ENCODE results near the gene TTC33. TPM values are rescaled to one million over a fixed set of nuclear protein-coding genes. Genes with fewer than 3 reads are reported as not detected.

Gene TTC33
- total and polyA plus RNA-seq, 2 of the 4 experiments (the other 2 are of a cell fraction), result 3.1 to 8.1 TPM

GRCh38 chr5:40540301-40540700 lies 215.5 kb downstream of the TTC33 start:
- H3K27ac ChIP-seq (ENCODE audit: insufficient read depth, low read length), result no peak overlapping the region
- BruUV-seq (replicated peaks), result no TSS peak

More at GRCh38 chr5:40540301-40540700, 215.5 kb downstream of the TTC33 start:
- Histone ChIP-seq H3K14ac (replicated peaks; ENCODE audit: low read depth, low read length) (no peak overlapping the region), H2BK120ac (ENCODE audit: low read depth, low read length) (no peak overlapping the region), H3K56ac (ENCODE audit: extremely low read depth, insufficient read depth, low read length) (no peak overlapping the region), H4K8ac (ENCODE audit: low read depth in 2 of 2, low read length in 2 of 2) (no peak overlapping the region), H3K9ac (ENCODE audit: low read depth, low read length) (no peak overlapping the region), H3K79me1 (ENCODE audit: low read depth in 1 of 2, low read length in 2 of 2) (no peaks in the 10 kb centered on the region), H3K23ac (ENCODE audit: low read depth, low read length) (no peak overlapping the region), H3K36me3 (ENCODE audit: control insufficient read depth, insufficient read depth, low read length) (no peaks in the 10 kb centered on the region), H3K27me3 (ENCODE audit: control insufficient read depth, insufficient read depth, low read length) (no peaks in the 10 kb centered on the region), H3K9me1 (ENCODE audit: insufficient read depth, low read length) (no peaks in the 10 kb centered on the region), H4K20me1 (ENCODE audit: insufficient read depth, low read length) (no peaks in the 10 kb centered on the region), H2AFZ (replicated peaks; ENCODE audit: low read length, poor library complexity) (no peak overlapping the region), H3K4ac (ENCODE audit: low read depth, low read length) (no peak overlapping the region), H2BK20ac (ENCODE audit: low read depth, low read length) (no peak overlapping the region), H2AK9ac (replicated peaks; ENCODE audit: low read depth, low read length, poor library complexity) (no peak overlapping the region), H3K4me2 (ENCODE audit: low read depth, low read length) (no peak overlapping the region), H2BK15ac (ENCODE audit: low read depth, low read length) (no peak overlapping the region), H3K4me3 (ENCODE audit: insufficient read depth, low read depth, low read length) (no peak overlapping the region), H3K18ac (ENCODE audit: low read depth, low read length) (no peak overlapping the region), H3K9me3 (ENCODE audit: control insufficient read depth, insufficient read depth, low read length) (no peaks in the 10 kb centered on the region), H3K4me1 (ENCODE audit: control insufficient read depth, insufficient read depth, low read length) (no peaks in the 10 kb centered on the region), H4K5ac (ENCODE audit: low read depth, low read length) (no peak overlapping the region), H2AK5ac (ENCODE audit: low read depth, low read length) (no peak overlapping the region), H2BK5ac (ENCODE audit: low read depth, low read length, poor library complexity, severe bottlenecking) (no peak overlapping the region), H4K91ac (ENCODE audit: insufficient read depth, low read depth, low read length) (no peak overlapping the region)
- CTCF ChIA-PET, result no interaction called here
- no peak for TF ChIP-seq FOS (IDR thresholded peaks at IDR 0.05; ENCODE audit: low read depth, low read length)
- TF ChIP-seq CEBPB (IDR thresholded peaks at IDR 0.05; ENCODE audit: low read depth, low read length), result 0 out of 2 replicates have a peak, but pooled peaks have one; percentile 42
- no peak for ATAC-seq (ENCODE audit: low read depth)
- POLR2A ChIA-PET (ENCODE audit: unreplicated experiment), result no interaction called here
- no peak for DNase-seq
- dilution Hi-C loops (cut with HindIII; ENCODE audit: low sequenced_read_pairs, unreplicated experiment) (no loop called here), intact Hi-C loops (cut with micrococcal nuclease) (no loop called here), in situ Hi-C loops (cut with MboI; ENCODE audit: low sequenced_read_pairs) (no loop called here)

Data from IMR-90 (cell line).